HEK293 (cell line): ENCODE measurements around the gene CRNKL1.

Source experiments
- EGR2 ChIP-seq: fragments of 450-650 bp; formaldehyde crosslinking; IDR thresholded peaks from 2 replicates; pipeline ENCODE4 v1.5.1; 2016; ENCODE audit warnings: low read depth, missing biosample characterization, missing genetic modification characterization
- YY1 ChIP-seq: fragments of 450-650 bp; formaldehyde crosslinking; IDR thresholded peaks from 2 replicates; pipeline ENCODE4 v1.5.1; 2018; ENCODE audit warnings: missing biosample characterization, missing genetic modification characterization
- ZNF335 ChIP-seq: fragments of 450-650 bp; formaldehyde crosslinking; conservative IDR thresholded peaks from 2 replicates; pipeline ENCODE4 v1.5.1; 2016; ENCODE audit warnings: missing biosample characterization, missing genetic modification characterization
- ZNF423 ChIP-seq: fragments of 450-650 bp; formaldehyde crosslinking; IDR thresholded peaks from 2 replicates; pipeline ENCODE4 v1.5.1; 2016; ENCODE audit warnings: missing biosample characterization, missing genetic modification characterization
- ZNF785 ChIP-seq: fragments of 450-650 bp; formaldehyde crosslinking; IDR thresholded peaks from 2 replicates; pipeline ENCODE4 v1.5.1; 2016; ENCODE audit warnings: missing biosample characterization, missing genetic modification characterization
- TF ChIP-seq, protein P1 (sequence below): fragments of 450-650 bp; formaldehyde crosslinking; IDR thresholded peaks from 2 replicates; pipeline ENCODE4 v1.5.1; 2016; ENCODE audit warnings: missing biosample characterization, missing genetic modification characterization

DNA sequence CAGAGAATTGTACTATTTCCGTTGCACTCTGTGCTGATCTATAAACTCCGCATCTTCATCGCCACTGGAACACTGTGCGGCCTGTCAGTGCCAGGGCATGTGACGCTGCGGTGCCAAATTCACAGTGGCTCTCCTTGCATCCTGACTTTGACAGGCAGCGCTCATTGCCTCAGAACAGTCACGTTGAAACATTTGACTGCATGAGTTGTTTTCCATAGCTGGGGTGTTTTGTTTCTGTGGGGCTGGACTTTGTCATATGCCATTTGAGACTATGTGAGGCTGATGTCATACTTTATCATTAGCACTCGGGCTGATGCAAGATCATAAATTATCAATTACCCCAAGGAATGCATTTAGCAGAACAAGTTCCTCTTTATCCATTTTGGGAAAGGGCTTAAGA is 32.8 kb upstream of the CRNKL1 start:
- TF ChIP-seq ZNF335 (tag by site-specific recombination) (no peak), ZNF423 (tag by site-specific recombination) (no peak), ZNF785 (tag by site-specific recombination) (no peak), YY1 (no peak), EGR2 (tag by site-specific recombination) (no peak)
- TF ChIP-seq, protein P1, sequence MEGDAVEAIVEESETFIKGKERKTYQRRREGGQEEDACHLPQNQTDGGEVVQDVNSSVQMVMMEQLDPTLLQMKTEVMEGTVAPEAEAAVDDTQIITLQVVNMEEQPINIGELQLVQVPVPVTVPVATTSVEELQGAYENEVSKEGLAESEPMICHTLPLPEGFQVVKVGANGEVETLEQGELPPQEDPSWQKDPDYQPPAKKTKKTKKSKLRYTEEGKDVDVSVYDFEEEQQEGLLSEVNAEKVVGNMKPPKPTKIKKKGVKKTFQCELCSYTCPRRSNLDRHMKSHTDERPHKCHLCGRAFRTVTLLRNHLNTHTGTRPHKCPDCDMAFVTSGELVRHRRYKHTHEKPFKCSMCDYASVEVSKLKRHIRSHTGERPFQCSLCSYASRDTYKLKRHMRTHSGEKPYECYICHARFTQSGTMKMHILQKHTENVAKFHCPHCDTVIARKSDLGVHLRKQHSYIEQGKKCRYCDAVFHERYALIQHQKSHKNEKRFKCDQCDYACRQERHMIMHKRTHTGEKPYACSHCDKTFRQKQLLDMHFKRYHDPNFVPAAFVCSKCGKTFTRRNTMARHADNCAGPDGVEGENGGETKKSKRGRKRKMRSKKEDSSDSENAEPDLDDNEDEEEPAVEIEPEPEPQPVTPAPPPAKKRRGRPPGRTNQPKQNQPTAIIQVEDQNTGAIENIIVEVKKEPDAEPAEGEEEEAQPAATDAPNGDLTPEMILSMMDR (tag by site-specific recombination) = no peak
